Measurements from ENCODE around the gene TBX6.

The TBX6 gene

GRCh38 chr16:30114411-30114810, 22.7 kb upstream of the TBX6 start:
- Histone ChIP-seq H3K27me3 (no peaks in the 10 kb centered on the region), H3K4me3 (ENCODE audit: low read depth in 1 of 2, low read length in 1 of 2) (no peak overlapping the region), H3K9me3 (no peaks in the 10 kb centered on the region), H3K36me3 (peaks cover 100% of the 10 kb centered on the region), H3K27ac (peak overlapping the region; percentile 49), H3K4me1 (ENCODE audit: control insufficient read depth in 1 of 2, insufficient read depth in 1 of 2, low read depth in 1 of 2, low read length in 1 of 2) (no peaks in the 10 kb centered on the region)
- TF ChIP-seq CTCF (IDR thresholded peaks at IDR 0.05) = no peak

DNA sequence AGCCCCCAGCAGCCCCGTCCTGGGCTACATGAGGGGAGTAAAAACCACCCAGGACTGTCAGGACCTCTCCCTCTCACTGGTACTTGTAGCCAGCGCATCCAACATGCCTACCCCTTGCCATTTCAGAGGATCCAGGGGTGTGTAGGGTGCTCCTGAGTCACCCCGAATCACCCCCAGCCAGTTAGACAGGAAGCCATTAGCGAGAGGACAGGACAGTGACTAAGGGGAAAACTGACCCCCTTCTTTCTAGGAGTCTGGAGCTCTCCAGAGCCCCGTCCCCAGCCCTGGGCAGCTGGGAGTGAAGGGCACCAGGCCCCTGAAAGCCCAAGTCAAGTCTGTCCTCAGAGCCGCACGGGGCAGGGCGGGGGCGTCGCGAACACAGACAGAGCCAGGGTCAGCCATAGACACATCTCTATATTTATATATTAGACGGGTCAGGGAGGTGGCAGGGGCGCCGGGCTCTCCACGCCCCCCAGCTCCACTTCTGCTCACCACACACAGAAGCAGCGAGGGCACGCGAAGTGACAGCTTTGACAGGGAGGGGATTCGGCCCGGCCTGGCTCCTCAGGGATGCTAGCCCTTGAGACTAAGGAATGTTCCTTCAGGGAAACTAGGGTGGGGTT, 22.1 kb upstream of the TBX6 start:
- Histone ChIP-seq H3K4me1 (ENCODE audit: control insufficient read depth in 1 of 2, insufficient read depth in 1 of 2, low read depth in 1 of 2, low read length in 1 of 2) (no peaks in the 10 kb centered on the region), H3K27ac (peak overlapping the region; percentile 49), H3K27me3 (no peaks in the 10 kb centered on the region), H3K4me3 (ENCODE audit: low read depth in 1 of 2, low read length in 1 of 2) (no peak overlapping the region), H3K36me3 (peaks cover 100% of the 10 kb centered on the region), H3K9me3 (no peaks in the 10 kb centered on the region)
- no peak for TF ChIP-seq CTCF (IDR thresholded peaks at IDR 0.05)

DNA sequence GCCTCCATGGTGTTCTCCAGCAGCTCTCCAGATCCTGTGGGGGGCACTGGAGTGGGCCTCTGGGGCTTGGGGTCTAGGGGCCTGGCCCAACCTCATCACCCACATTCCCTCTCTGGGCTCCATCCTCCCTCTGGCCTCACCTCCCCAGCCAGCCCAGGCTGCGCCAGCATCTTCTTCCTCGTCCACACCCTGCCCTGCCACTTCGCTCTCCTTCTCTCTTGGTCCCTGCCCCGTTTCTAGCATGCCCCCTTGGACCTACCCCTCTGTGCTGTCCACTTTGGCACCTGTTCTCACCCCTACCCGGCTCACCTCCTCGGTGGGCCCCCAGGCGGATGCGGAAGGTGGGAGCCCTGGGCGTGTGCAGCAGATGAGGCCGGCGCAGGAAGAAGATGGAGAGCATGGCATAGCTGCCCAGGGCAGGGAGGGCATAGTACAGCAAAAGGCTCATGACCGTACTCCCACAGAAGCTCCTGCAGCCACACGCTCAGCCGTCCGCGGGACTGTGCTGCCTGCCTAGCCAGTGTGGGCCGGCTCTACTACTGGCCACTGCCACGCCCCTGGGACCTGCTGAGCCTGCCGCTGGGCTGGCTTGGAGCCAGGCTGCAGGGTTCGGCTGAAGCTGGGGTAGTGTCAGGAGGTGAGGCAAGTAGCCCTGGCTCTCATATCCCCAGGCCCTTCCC, 21.4 kb upstream of the TBX6 start, which contains the start of gene GDPD3:
TSS of gene GDPD3 (minus strand) at position 507 of the 680 bp plus-strand sequence. CDS start at position 448, 59 bp downstream.
- Histone ChIP-seq H3K27ac (peak within 1 kb of the TSS; percentile 49), H3K4me1 (ENCODE audit: control insufficient read depth in 1 of 2, insufficient read depth in 1 of 2, low read depth in 1 of 2, low read length in 1 of 2) (no peaks in the 10 kb centered on the region), H3K9me3 (no peaks in the 10 kb centered on the region), H3K4me3 (ENCODE audit: low read depth in 1 of 2, low read length in 1 of 2) (no peak within 1 kb of the TSS), H3K27me3 (no peaks in the 10 kb centered on the region), H3K36me3 (peaks cover 98% of the 10 kb centered on the region)
- no peak for TF ChIP-seq CTCF (IDR thresholded peaks at IDR 0.05)

GRCh38 chr16:30112197-30113030, 20.7 kb upstream of the TBX6 start:
- TF ChIP-seq CTCF (IDR thresholded peaks at IDR 0.05) = peak; percentile 80
- H3K4me1 ChIP-seq (ENCODE audit: control insufficient read depth in 1 of 2, insufficient read depth in 1 of 2, low read depth in 1 of 2, low read length in 1 of 2) = no peaks in the 10 kb centered on the region
- H3K4me3 ChIP-seq (ENCODE audit: low read depth in 1 of 2, low read length in 1 of 2) = no peak overlapping the region
- H3K27me3 ChIP-seq = no peaks in the 10 kb centered on the region
- peaks cover 98% of the 10 kb centered on the region for H3K36me3 ChIP-seq
- peak overlapping the region; percentile 49 for H3K27ac ChIP-seq
- no peaks in the 10 kb centered on the region for H3K9me3 ChIP-seq

DNA sequence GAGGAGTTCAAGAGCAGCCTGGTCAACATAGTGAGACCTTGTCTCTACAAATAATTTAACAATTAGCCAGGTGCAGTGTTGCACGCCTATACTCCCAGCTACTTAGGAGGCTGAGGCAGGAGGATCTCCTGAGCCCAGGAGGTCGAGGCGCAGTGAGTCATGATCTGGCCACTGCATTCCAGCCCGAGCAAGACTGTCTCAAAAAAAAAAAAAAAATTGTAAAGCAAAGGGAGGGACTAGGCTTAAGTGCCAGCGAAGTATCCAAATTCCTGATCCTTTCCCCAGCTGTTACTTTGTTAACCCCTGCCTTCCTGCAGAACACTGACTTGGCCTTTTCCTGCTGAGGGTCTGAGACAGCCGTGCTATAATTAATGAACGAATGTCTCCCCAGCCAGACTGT, 18.9 kb upstream of the TBX6 start:
- H3K27ac ChIP-seq = no peak overlapping the region
- no peaks in the 10 kb centered on the region for H3K27me3 ChIP-seq
- peaks cover 98% of the 10 kb centered on the region for H3K36me3 ChIP-seq
- no peak overlapping the region for H3K4me3 ChIP-seq (ENCODE audit: low read depth in 1 of 2, low read length in 1 of 2)
- H3K4me1 ChIP-seq (ENCODE audit: control insufficient read depth in 1 of 2, insufficient read depth in 1 of 2, low read depth in 1 of 2, low read length in 1 of 2) = no peaks in the 10 kb centered on the region
- no peak for TF ChIP-seq CTCF (IDR thresholded peaks at IDR 0.05)
- H3K9me3 ChIP-seq = no peaks in the 10 kb centered on the region

Measured in neutrophil (primary cell).